Astrocyte (in vitro differentiated cells and primary cell): ENCODE results near the gene KCTD19.

Experiments used
- CTCF ChIP-seq: IDR thresholded peaks from 2 replicates; pipeline ENCODE4 v1.5.1; 2011; ENCODE audit warnings: low read depth, mild to moderate bottlenecking, inconsistent platforms, low read length, moderate library complexity; ENCODE audit not compliant: insufficient read depth
- EZH2 ChIP-seq: IDR thresholded peaks from 2 replicates; pipeline ENCODE4 v1.6.1; 2012; ENCODE audit warnings: mild to moderate bottlenecking, low read length, inconsistent platforms; ENCODE audit not compliant: insufficient read depth

GRCh38 chr16:67280090-67281015, 46.2 kb downstream of the KCTD19 start:
- TF ChIP-seq CTCF, result no peak
- TF ChIP-seq EZH2, result no peak
